Muscle layer of duodenum (tissue), 2 donors: Measurements from ENCODE around the gene ATP5PD.
"Not testable (repeated sequence)": the region's sequence is repeated elsewhere in the genome, so short reads cannot be mapped to it uniquely, and the experiment has no call there.

Experiments
- H3K27ac ChIP-seq: one replicate; pipeline ENCODE4 v1.7.0; 2013; ENCODE audit warnings: mild to moderate bottlenecking, low read length
- H3K27me3 ChIP-seq: one replicate; pipeline ENCODE4 v1.7.0; 2013; ENCODE audit warnings: low read depth, mild to moderate bottlenecking, control low read depth, low read length
- H3K36me3 ChIP-seq, 2 donors: one replicate each; pipeline ENCODE4 v1.7.0; 2013; ENCODE audit warnings: low read length in 2 of 2, control low read depth in 1 of 2, mild to moderate bottlenecking in 1 of 2; ENCODE audit not compliant: insufficient read depth in 2 of 2, control insufficient read depth in 1 of 2
- H3K4me1 ChIP-seq, 2 donors: one replicate each; pipeline ENCODE4 v1.7.0; 2013; ENCODE audit warnings: low read length in 2 of 2, mild to moderate bottlenecking in 2 of 2, control low read depth in 1 of 2, moderate library complexity in 1 of 2; ENCODE audit not compliant: insufficient read depth in 2 of 2, control insufficient read depth in 1 of 2
- H3K4me3 ChIP-seq, 2 donors: one replicate each; pipeline ENCODE4 v1.7.0; 2013; ENCODE audit warnings: low read length in 2 of 2, low read depth in 1 of 2, mild to moderate bottlenecking in 1 of 2
- H3K9me3 ChIP-seq, 2 donors: one replicate each; pipeline ENCODE4 v1.7.0; 2013; ENCODE audit warnings: low read length in 2 of 2, control low read depth in 1 of 2, mild to moderate bottlenecking in 1 of 2; ENCODE audit not compliant: control insufficient read depth in 1 of 2
- donor health status: healthy.

Gene ATP5PD

DNA sequence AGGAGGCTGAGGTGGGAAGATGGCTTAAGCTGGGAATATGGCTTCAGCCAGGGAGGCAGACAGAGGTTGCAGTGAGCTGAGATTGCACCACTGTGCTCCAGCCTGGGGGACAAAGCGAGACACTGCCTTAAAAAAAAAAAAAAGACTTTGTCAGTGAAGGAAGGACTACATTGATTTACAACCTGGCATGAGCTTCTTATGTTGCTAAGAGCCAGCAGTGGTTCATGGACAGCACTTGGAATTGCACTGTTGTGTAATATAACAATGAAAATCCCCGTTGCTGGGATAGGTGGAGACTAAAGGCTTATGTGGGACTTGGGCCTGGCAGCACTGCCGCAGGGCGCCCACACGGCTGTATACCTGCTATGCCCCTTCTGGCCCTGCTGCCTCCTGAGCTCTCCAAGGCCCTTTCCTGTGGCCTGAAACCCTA, 26.9 kb upstream of the ATP5PD start:
- Histone ChIP-seq H3K9me3 (no peaks in the 10 kb centered on the region), H3K4me1 (peaks cover 0 to 17% of the 10 kb centered on the region in 2 donors), H3K27ac (no peak overlapping the region), H3K36me3 (no peaks in the 10 kb centered on the region), H3K4me3 (no peak overlapping the region), H3K27me3 (no peaks in the 10 kb centered on the region)

DNA sequence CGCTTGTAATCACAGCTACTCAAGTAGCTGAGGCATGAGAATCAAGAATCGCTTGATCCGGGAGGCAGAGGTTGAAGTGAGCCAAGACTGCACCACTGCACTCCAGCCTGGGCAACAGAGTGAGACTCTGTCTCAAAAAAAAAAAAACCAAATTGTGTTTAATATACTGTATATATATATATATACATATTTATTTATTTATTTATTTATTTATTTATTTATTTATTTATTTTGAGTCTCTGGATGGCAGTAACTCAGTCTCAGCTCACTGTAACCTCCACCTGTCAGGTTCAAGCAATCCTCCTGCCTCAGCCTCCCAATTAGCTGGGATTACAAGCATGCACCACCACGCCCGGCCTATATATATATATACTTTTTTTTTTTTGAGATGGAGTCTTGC, 26.1 kb upstream of the ATP5PD start:
- H3K36me3 ChIP-seq, H3K27me3 ChIP-seq, H3K4me1 ChIP-seq, H3K9me3 ChIP-seq, H3K27ac ChIP-seq, H3K4me3 ChIP-seq: not testable (repeated sequence)

DNA sequence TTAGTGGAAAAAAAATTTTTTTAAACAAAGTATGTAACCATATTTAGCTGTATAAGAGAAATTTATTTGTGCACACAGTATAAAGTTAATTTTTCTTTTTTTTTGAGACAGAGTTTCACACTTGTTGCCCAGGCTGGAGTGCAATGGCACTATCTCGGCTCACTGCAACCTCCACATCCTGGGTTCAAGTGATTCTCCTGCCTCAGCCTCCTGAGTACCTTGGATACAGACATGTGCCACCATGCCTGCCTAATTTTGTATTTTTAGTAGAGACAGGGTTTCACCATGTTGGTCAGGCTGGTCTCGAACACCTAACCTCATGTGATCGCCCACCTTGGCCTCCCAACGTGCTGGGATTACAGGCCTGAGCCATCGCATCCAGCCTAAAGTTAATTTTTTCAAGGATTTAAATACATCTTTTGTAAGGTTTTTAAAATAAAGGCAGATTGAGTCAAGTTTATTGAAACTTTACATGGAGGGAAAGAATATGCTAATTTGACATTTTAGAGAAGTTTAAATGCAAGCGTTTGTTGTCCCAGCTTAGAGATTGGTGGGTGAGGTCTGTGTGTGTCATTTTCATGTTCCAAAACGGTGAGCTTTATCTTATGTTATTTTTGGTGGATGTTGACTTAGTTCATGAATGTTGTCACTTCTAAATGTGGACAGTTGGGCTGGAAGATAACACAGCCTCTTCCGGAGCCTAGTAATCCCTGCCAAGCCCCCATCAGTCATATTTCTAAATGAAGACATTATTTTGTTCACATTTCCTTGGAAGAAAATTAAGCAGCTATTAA, 24.9 kb upstream of the ATP5PD start:
- not testable (repeated sequence) for H3K4me3 ChIP-seq, H3K4me1 ChIP-seq, H3K9me3 ChIP-seq, H3K27me3 ChIP-seq, H3K27ac ChIP-seq, H3K36me3 ChIP-seq

DNA sequence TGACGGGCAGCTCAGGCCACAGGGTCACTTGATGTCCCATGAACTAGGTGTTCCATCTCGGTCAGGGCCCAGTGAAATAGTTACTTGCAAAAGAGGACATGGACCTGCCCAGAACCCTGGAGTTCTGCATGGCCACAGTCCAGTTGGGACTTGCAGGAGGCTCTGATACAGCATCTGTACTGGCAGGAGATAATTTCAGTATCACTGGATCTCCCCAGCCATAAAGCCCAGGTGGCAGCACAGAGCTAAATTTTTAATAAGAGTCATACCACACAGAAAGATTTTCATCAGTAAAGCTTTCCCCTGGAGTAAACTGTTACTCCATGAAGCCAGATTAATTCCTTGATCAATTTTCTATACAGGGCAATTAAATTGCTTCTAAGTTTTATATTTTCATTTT, 23.0 kb upstream of the ATP5PD start:
- H3K36me3 ChIP-seq = peaks cover 0 to 7% of the 10 kb centered on the region in 2 donors
- H3K4me3 ChIP-seq = no peak overlapping the region
- H3K27ac ChIP-seq = no peak overlapping the region
- no peaks in the 10 kb centered on the region for H3K9me3 ChIP-seq
- no peaks in the 10 kb centered on the region for H3K27me3 ChIP-seq
- H3K4me1 ChIP-seq = no peaks in the 10 kb centered on the region

DNA sequence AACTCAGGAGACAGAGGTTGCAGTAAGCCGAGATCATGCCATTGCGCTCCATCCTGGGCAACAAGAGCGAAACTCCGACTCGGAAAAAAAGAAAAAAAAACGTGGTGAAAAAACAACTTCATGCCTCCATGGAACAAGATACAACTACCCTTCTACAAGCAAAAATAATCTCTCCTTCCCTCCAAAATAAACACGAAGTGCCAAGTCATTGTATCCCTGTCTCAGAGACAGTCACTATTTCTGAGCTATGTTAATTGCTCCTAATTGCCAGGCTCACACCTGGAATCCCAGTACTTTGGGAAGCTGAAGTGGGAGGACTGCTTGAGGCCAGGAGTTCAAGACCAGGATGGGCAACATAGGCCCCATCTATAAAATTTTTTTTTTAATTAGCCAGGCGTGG, 22.0 kb upstream of the ATP5PD start:
- H3K36me3 ChIP-seq = peaks cover 7 to 17% of the 10 kb centered on the region in 2 donors
- H3K27me3 ChIP-seq = no peaks in the 10 kb centered on the region
- no peaks in the 10 kb centered on the region for H3K9me3 ChIP-seq
- no peaks in the 10 kb centered on the region for H3K4me1 ChIP-seq
- no peak overlapping the region for H3K27ac ChIP-seq
- H3K4me3 ChIP-seq = no peak overlapping the region

DNA sequence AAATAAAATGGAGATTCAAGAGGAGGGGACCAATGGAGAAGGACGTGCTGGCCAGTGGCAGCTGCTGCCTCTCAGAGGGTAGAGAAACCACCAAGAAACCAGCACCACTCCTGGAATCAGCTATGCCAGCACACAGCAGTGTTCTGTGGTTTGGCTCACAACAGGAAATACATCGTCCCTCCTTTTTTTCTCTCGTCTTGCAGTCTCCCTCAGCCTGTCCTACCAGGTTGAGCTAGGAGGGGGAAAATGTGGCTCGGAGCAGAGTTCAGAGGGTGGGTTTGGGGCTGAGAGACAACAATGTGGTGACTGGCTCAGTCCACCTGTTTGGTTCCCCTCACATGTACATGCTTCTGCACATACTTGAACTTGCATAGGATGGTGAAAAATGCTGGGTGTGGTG, 21.1 kb upstream of the ATP5PD start:
- Histone ChIP-seq H3K9me3 (no peaks in the 10 kb centered on the region), H3K27ac (no peak overlapping the region), H3K4me1 (no peaks in the 10 kb centered on the region), H3K4me3 (no peak overlapping the region), H3K27me3 (no peaks in the 10 kb centered on the region), H3K36me3 (peaks cover 15 to 26% of the 10 kb centered on the region in 2 donors)

DNA sequence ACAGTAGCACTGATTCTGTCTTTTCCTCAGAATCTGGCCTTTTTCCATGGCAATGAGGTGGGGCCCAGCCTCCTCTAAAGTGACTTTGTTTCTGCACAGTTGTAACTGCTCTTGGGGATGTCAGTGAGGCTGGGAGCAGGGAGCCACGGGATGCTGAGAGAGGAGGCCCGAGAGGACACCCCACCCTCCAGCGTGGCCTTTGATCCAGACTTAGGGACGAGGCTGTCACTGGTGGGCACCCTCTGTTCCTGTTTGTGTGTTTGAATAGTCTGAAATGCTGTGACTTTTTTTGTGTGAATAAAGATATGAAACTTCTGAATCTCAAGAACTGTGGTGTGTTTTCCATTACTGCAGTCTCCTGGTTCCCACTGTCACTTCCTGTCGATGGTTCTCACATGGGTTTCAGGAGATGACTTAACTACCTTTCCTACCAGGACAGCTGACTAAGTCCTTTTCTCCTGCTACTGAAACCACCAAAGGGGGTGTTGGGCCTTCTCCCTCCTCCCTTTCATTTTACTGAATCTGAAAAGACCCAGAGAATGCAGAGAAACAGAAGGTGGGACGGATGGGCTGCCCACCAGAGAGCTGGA, 18.9 kb upstream of the ATP5PD start:
- H3K36me3 ChIP-seq = peaks cover 25 to 46% of the 10 kb centered on the region in 2 donors
- no peaks in the 10 kb centered on the region for H3K9me3 ChIP-seq
- no peak overlapping the region for H3K4me3 ChIP-seq
- no peaks in the 10 kb centered on the region for H3K4me1 ChIP-seq
- no peak overlapping the region for H3K27ac ChIP-seq
- H3K27me3 ChIP-seq = no peaks in the 10 kb centered on the region

DNA sequence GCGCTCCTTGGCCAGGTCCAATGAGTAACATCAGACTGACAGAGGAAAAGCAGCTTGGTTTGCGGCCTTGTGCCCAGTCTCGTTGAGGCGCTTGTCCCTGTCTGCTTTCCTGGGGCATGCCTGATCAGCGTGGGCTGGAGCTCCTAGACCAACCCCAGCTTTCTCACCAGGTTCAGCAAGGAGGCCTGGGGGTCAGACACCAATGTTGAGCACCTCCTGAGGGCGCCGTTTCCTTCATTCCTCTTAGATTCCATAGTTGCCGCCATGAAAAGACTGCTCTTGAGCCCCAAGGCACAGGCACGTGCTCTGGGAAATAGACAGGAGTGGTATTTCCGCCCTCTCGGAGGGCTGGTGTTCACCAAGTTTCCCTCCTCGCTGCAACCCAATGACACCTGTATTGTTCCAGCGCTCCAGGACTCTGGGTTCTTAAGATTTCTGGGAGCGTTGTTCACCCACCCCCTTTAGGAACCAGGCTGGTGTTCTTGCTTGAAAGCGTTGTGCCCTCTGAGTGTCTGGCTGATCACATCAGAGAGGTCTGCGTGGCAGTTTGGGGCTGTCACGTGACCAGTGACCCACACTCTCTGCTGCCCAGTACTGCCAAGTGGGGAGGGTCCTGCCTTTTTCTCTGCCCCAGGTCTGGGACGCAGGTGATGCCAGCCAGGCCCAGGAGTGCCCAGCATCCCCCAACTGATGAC, 18.2 kb upstream of the ATP5PD start:
- Histone ChIP-seq H3K9me3 (no peaks in the 10 kb centered on the region), H3K27me3 (no peaks in the 10 kb centered on the region), H3K4me3 (no peak overlapping the region), H3K4me1 (peaks cover 0 to 5% of the 10 kb centered on the region in 2 donors), H3K36me3 (peaks cover 25 to 51% of the 10 kb centered on the region in 2 donors), H3K27ac (no peak overlapping the region)

DNA sequence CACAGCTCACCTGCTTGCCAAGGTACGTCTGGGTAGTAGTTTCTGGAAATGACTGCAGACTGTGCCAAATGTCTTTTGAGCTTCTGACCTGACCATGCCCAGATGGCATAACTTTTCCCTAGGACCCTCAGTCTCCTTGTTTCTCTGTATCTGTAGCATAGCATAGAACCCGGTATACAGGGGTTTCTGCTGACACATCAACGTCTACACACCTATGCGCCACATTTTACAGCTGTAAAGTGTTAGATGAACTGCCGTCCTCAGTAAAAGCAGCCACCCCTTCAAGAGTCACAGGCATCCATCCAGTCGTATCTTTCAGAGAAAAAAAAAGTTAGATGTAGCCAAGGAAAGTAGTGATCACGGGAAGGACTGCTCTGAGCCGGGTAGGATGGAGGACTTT, 17.7 kb upstream of the ATP5PD start:
- Histone ChIP-seq H3K36me3 (peaks cover 25 to 51% of the 10 kb centered on the region in 2 donors), H3K27ac (no peak overlapping the region), H3K9me3 (no peaks in the 10 kb centered on the region), H3K4me3 (no peak overlapping the region), H3K27me3 (no peaks in the 10 kb centered on the region), H3K4me1 (peaks cover 0 to 8% of the 10 kb centered on the region in 2 donors)

DNA sequence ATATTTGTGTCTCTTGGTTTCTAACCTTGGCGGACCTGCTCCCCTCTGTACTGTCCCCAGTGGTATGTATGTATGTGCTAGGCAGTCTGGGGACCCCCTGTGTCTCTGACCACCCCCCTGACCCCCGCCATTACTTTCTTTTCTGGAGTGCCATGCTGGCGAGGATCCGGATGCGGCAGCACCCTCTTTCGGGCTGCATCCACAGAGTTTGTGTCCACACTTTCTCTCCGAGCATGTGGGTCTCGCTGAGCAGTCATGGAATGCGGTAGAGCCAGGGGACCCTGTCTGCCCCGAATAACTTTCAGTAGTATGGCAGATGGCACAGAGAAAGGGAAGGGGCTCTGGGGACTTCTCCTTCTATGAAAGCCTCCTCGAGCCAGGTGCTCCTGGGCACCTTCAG, 17.3 kb upstream of the ATP5PD start:
- Histone ChIP-seq H3K4me3 (no peak overlapping the region), H3K9me3 (no peaks in the 10 kb centered on the region), H3K4me1 (peaks cover 0 to 12% of the 10 kb centered on the region in 2 donors), H3K36me3 (peaks cover 25 to 51% of the 10 kb centered on the region in 2 donors), H3K27ac (no peak overlapping the region), H3K27me3 (no peaks in the 10 kb centered on the region)

DNA sequence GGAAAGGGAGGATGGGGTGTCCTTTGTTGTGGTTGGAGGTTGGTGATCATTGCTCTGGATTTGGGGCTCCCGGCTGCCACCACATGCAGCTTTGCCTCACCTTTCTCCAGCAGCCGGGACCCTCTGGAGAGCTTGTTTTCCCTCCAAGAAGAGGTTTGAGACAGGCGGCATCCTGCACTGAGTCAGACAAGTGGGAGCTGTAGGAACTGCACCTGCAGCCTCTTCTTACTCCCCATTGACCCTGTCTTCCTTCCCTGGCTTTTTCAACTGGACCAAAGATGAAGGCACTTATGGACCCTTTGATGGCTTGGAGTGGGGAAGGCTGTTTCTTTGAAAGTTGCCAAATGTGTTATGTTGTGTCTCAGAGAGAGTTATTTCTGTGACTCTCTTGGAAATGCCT, 16.9 kb upstream of the ATP5PD start:
- Histone ChIP-seq H3K27ac (no peak overlapping the region), H3K36me3 (peaks cover 25 to 51% of the 10 kb centered on the region in 2 donors), H3K27me3 (no peaks in the 10 kb centered on the region), H3K9me3 (no peaks in the 10 kb centered on the region), H3K4me1 (peaks cover 0 to 12% of the 10 kb centered on the region in 2 donors), H3K4me3 (no peak overlapping the region)
